ENCODE measurements around the gene OVOL1. TPM values are rescaled to one million over a fixed set of nuclear protein-coding genes. Genes with fewer than 3 reads are reported as not detected.
A peak's percentile ranks its signal among the peaks of the same experiment; 100 is the strongest.

Gene OVOL1
- total and polyA plus RNA-seq, 2 of the 13 experiments (the other 11 are each of a cell fraction or from before 2014, with no cell fraction given) = 0.01 TPM; not detected in 1

GRCh38 chr11:65777241-65777640, 9.6 kb upstream of the OVOL1 start (continued):
- TF ChIP-seq CTCF (CRISPR knock-in tag; IDR thresholded peaks at IDR 0.05) = no peak
- TF ChIP-seq TRIM24 (CRISPR knock-in tag; IDR thresholded peaks at IDR 0.05) = no peak

- ChIA-PET CTCF (ENCODE audit: low intra/inter-chr PET ratio, low total read pairs) (interaction anchor here (4.7 kb wide), 1 partner anchor 39 kb away, joined by 56 read pairs; no protein-coding TSS in a partner anchor), POLR2A (no interaction called here)
- intact Hi-C loops (cut with micrococcal nuclease; ENCODE audit: unreplicated experiment) (no loop called here), in situ Hi-C loops (cut with HindIII; ENCODE audit: extremely low pct_ligation_motif_present, low pct_unique_long_range_greater_than_20kb) (no loop called here)
- DNase-seq (ENCODE audit: low spot score) = no peak
- Histone ChIP-seq H2AFZ (ENCODE audit: low read length) (no peak overlapping the region), H3K79me2 (ENCODE audit: insufficient read depth, low read length) (no peaks in the 10 kb centered on the region), H3K36me3 (replicated peaks in 1 of 2; ENCODE audit: control insufficient read depth in 1 of 2, insufficient read depth in 2 of 2, low read length in 2 of 2) (no peaks in the 10 kb centered on the region), H3K27ac (ENCODE audit: extremely low read length, insufficient read depth, low read length) (no peak overlapping the region), H3K4me2 (ENCODE audit: low read depth, low read length) (no peak overlapping the region), H3K9me3 (ENCODE audit: low read length) (no peaks in the 10 kb centered on the region), H3K27me3 (ENCODE audit: control insufficient read depth in 1 of 2, insufficient read depth in 2 of 2, low read length in 2 of 2) (peaks cover 1 to 15% of the 10 kb centered on the region in 2 experiments; a peak in 4 of 5 replicates), H3K4me3 (replicated peaks in 1 of 3; ENCODE audit: insufficient read depth in 1 of 3, low read depth in 2 of 3, low read length in 3 of 3) (no peak overlapping the region), H4K20me1 (ENCODE audit: insufficient read depth, low read length) (no peaks in the 10 kb centered on the region), H3K4me1 (ENCODE audit: insufficient read depth, low read length) (peaks cover 33% of the 10 kb centered on the region), H3K9ac (ENCODE audit: insufficient read depth, low read depth, low read length) (no peak overlapping the region)
- FAIRE-seq = no peak
- TF ChIP-seq ZSCAN30 (CRISPR knock-in tag; IDR thresholded peaks at IDR 0.05) = no peak
- TF ChIP-seq AGO2 (optimal IDR thresholded peaks at IDR 0.05; ENCODE audit: low read depth, low read length) = peak; percentile 16
- peak; percentile 48; the same call in 1 of the 2 replicates for TF ChIP-seq ZBTB33 (CRISPR knock-in tag; IDR thresholded peaks at IDR 0.05)
- no peak for ATAC-seq
- BruUV-seq (replicated peaks) = no TSS peak
- 97% methylated on average over 14 of the region's 23 CpGs for WGBS (ENCODE audit: low lambda C conversion rate)
Measured at GRCh38 chr11:65777821-65778361, 9.0 kb upstream of the OVOL1 start.

Data from HepG2 (cell line).